PC-3 (cell line): ENCODE measurements around the gene PLEKHA6. TPM values are rescaled to one million over a fixed set of nuclear protein-coding genes. Genes with fewer than 3 reads are reported as not detected.

Experiments used
- ATAC-seq: fragments of 200-7000 bp; cut with Tn5 transposase; 2 replicates; pipeline ENCODE4 v1.9.1; 2020; ENCODE audit warnings: mild to moderate bottlenecking, moderate library complexity
- BruUV-seq: library from RNA; stranded (reverse); fragments of 400-500 nt; replicated peaks from 2 replicates; lab custom pipeline; 2021; lab: Mats Ljungman, UMichigan
- CTCF ChIA-PET: fragments of 300-600 bp; sonication (Branson Sonifier 250); formaldehyde crosslinking; loops from one replicate; lab custom pipeline; 2022; ENCODE audit warnings: antibody characterized with exemption; lab: Charles Lee
- POLR2A ChIA-PET: fragments of 300-600 bp; sonication (Branson Sonifier 250); formaldehyde crosslinking; loops from one replicate; lab custom pipeline; 2022; ENCODE audit warnings: antibody characterized with exemption; ENCODE audit not compliant: unreplicated experiment; lab: Charles Lee
- DNase-seq: peaks from one replicate; pipeline ENCODE4 v3.0.0-alpha.2; 2015
- H2AFZ ChIP-seq: fragments of 300-600 bp; sonication (generic); 2 replicates; pipeline ENCODE4 v1.6.0; 2016; ENCODE audit warnings: antibody characterized with exemption, low read length
- H3F3A ChIP-seq: fragments of 300-600 bp; sonication (generic); one replicate; pipeline ENCODE4 v1.6.0; 2017; ENCODE audit warnings: antibody characterized with exemption, low read length, control low read depth, mild to moderate bottlenecking; ENCODE audit not compliant: unreplicated experiment
- H3K27ac ChIP-seq: fragments of 300-600 bp; sonication (generic); 2 replicates; pipeline ENCODE4 v1.5.1; 2016; ENCODE audit warnings: mild to moderate bottlenecking, low read length
- H3K27me3 ChIP-seq: fragments of 300-600 bp; sonication (generic); 2 replicates; pipeline ENCODE4 v1.6.1; 2016; ENCODE audit warnings: low read length, mixed read lengths
- H3K36me3 ChIP-seq: fragments of 300-600 bp; sonication (generic); 2 replicates; pipeline ENCODE4 v1.6.1; 2016; ENCODE audit warnings: low read depth, mixed run types, low read length, mixed read lengths
- H3K4me1 ChIP-seq: fragments of 300-600 bp; sonication (generic); 2 replicates; pipeline ENCODE4 v1.5.1; 2016; ENCODE audit warnings: low read length; ENCODE audit not compliant: insufficient read depth
- H3K4me2 ChIP-seq: fragments of 300-600 bp; sonication (generic); 2 replicates; pipeline ENCODE4 v1.6.0; 2016; ENCODE audit warnings: low read length
- H3K4me3 ChIP-seq: fragments of 300-600 bp; sonication (generic); 2 replicates; pipeline ENCODE4 v1.5.1; 2016; ENCODE audit warnings: mild to moderate bottlenecking, low read length, mixed read lengths
- H3K79me2 ChIP-seq: fragments of 300-600 bp; sonication (generic); 2 replicates; pipeline ENCODE4 v1.6.1; 2017; ENCODE audit warnings: low read length, mixed read lengths
- H3K9ac ChIP-seq: fragments of 300-600 bp; sonication (generic); 2 replicates; pipeline ENCODE4 v1.6.0; 2016; ENCODE audit warnings: mild to moderate bottlenecking, low read length
- H3K9me2 ChIP-seq: fragments of 300-600 bp; sonication (generic); replicated peaks from 2 replicates; pipeline ENCODE4 v1.6.1; 2016; ENCODE audit warnings: mixed run types, low read length, mixed read lengths
- H3K9me3 ChIP-seq: fragments of 300-600 bp; sonication (generic); 2 replicates; pipeline ENCODE4 v1.6.1; 2016; ENCODE audit warnings: low read length, mixed read lengths
- H4K20me1 ChIP-seq: fragments of 300-600 bp; sonication (generic); 2 replicates; pipeline ENCODE4 v1.6.1; 2016; ENCODE audit warnings: low read length, mixed read lengths
- CTCF ChIP-seq: fragments of 300-600 bp; sonication (generic); conservative IDR thresholded peaks from 2 replicates; pipeline ENCODE4 v1.5.1; 2017; ENCODE audit warnings: antibody characterized with exemption, low read depth, mild to moderate bottlenecking, low read length
- EZH2 ChIP-seq: fragments of 300-600 bp; sonication (generic); IDR thresholded peaks from one replicate; pipeline ENCODE4 v1.6.1; 2017; ENCODE audit warnings: antibody characterized with exemption, mild to moderate bottlenecking, low read length; ENCODE audit not compliant: unreplicated experiment
- EZH2phosphoT487 ChIP-seq: fragments of 300-600 bp; sonication (generic); IDR thresholded peaks from 2 replicates; pipeline ENCODE4 v1.6.1; 2018; ENCODE audit warnings: mild to moderate bottlenecking, antibody characterized with exemption, low read length, borderline replicate concordance
- intact Hi-C: fragments of 100-400 bp; cut with micrococcal nuclease; formaldehyde crosslinking; loops from 2 replicates; pipeline ENCODE4 v1.9.0; 2023
- total RNA-seq: library from RNA; depleted of rRNA; stranded (reverse); fragments of >200 nt; gene quantifications from 2 replicates; pipeline ENCODE4 v1.2.3, GENCODE V29; 2014

PLEKHA6 gene
- total RNA-seq, 1 experiment from 2014 or later: 53.8 TPM

DNA sequence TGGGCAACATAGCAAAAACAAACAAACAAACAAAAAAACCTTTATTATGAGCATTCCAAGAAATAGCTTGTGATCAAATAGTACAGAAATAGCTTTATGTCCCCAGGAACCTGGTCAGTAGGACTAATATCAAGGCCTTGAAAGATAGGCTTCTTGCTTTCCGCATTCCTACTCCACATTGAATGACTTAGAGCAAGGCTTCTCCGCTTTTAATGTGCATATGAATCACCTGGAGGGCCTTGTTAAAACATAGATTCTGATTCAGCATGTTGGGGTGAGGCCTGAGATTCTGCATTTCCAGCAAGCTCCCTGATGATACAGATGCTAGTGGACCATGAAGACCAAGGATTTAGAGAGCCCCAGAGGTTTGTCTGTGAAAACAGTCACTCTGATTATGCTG, 17.4 kb downstream of the PLEKHA6 start:
- Histone ChIP-seq H3K27me3 (no peaks in the 10 kb centered on the region), H3K79me2 (peaks cover 69% of the 10 kb centered on the region), H3K27ac (no peak overlapping the region), H3K4me1 (no peaks in the 10 kb centered on the region), H3K9me2 (no peaks in the 10 kb centered on the region), H3K9ac (no peak overlapping the region), H3K9me3 (no peaks in the 10 kb centered on the region), H3K36me3 (no peaks in the 10 kb centered on the region), H3F3A (no peaks in the 10 kb centered on the region), H2AFZ (no peak overlapping the region), H3K4me3 (no peak overlapping the region), H3K4me2 (no peak overlapping the region), H4K20me1 (no peaks in the 10 kb centered on the region)
- ATAC-seq (peak; percentile 36), DNase-seq (peak; percentile 31)
- intact Hi-C loops: no loop called here
- no TSS peak for BruUV-seq
- CTCF ChIA-PET: no interaction called here
- TF ChIP-seq CTCF (no peak), EZH2phosphoT487 (no peak), EZH2 (no peak)
- POLR2A ChIA-PET: no interaction called here

GRCh38 chr1:204341380-204341779, 18.3 kb downstream of the PLEKHA6 start:
- H3K4me3 ChIP-seq: no peak overlapping the region
- POLR2A ChIA-PET: no interaction called here
- H3K36me3 ChIP-seq: no peaks in the 10 kb centered on the region
- no peak overlapping the region for H3K9ac ChIP-seq
- H4K20me1 ChIP-seq: no peaks in the 10 kb centered on the region
- no TSS peak for BruUV-seq
- TF ChIP-seq EZH2: no peak
- no peak for TF ChIP-seq EZH2phosphoT487
- no peak for TF ChIP-seq CTCF
- no peaks in the 10 kb centered on the region for H3K9me2 ChIP-seq
- ATAC-seq (no peak), DNase-seq (no peak)
- H3K27me3 ChIP-seq: no peaks in the 10 kb centered on the region
- intact Hi-C loops: no loop called here
- CTCF ChIA-PET: no interaction called here
- H3K4me2 ChIP-seq: no peak overlapping the region
- H3K4me1 ChIP-seq: no peaks in the 10 kb centered on the region
- H3F3A ChIP-seq: no peaks in the 10 kb centered on the region
- H3K27ac ChIP-seq: no peak overlapping the region
- H3K79me2 ChIP-seq: peaks cover 78% of the 10 kb centered on the region
- H2AFZ ChIP-seq: no peak overlapping the region
- H3K9me3 ChIP-seq: no peaks in the 10 kb centered on the region

- Histone ChIP-seq H3K4me2 (no peak overlapping the region), H3F3A (no peaks in the 10 kb centered on the region), H3K4me3 (no peak overlapping the region), H3K27me3 (no peaks in the 10 kb centered on the region), H3K27ac (no peak overlapping the region), H3K9me3 (no peaks in the 10 kb centered on the region), H2AFZ (no peak overlapping the region), H3K9me2 (no peaks in the 10 kb centered on the region), H3K36me3 (no peaks in the 10 kb centered on the region), H3K4me1 (no peaks in the 10 kb centered on the region), H3K9ac (no peak overlapping the region), H3K79me2 (peaks cover 79% of the 10 kb centered on the region), H4K20me1 (no peaks in the 10 kb centered on the region)
- ATAC-seq: no peak
- no peak for TF ChIP-seq EZH2
- TF ChIP-seq CTCF: no peak
- no peak for TF ChIP-seq EZH2phosphoT487
- intact Hi-C loops: no loop called here
- BruUV-seq: no TSS peak
- POLR2A ChIA-PET: interaction anchor here (0.5 kb wide), 1 partner anchor 9 kb away, joined by 4 read pairs; no protein-coding TSS in a partner anchor
- no peak for DNase-seq
- CTCF ChIA-PET: interaction anchor here (0.5 kb wide), 1 partner anchor 163 kb away, joined by 4 read pairs; no protein-coding TSS in a partner anchor
Measured at GRCh38 chr1:204340081-204340889, 19.4 kb downstream of the PLEKHA6 start.
